HL-60/S4 treated with retinoic acid at 250 ng/mL for 4 days and 3 days (cell line): ENCODE results near the gene FAM72D.
"Not testable (repeated sequence)": the region's sequence is repeated elsewhere in the genome, so short reads cannot be mapped to it uniquely, and the experiment has no call there.

Experiments
- in situ Hi-C: fragments of 300-500 bp; cut with MboI; formaldehyde crosslinking; loops from 2 replicates; pipeline ENCODE4 v1.7.0; 2022; ENCODE audit warnings: low sequenced_read_pairs

Gene FAM72D

DNA sequence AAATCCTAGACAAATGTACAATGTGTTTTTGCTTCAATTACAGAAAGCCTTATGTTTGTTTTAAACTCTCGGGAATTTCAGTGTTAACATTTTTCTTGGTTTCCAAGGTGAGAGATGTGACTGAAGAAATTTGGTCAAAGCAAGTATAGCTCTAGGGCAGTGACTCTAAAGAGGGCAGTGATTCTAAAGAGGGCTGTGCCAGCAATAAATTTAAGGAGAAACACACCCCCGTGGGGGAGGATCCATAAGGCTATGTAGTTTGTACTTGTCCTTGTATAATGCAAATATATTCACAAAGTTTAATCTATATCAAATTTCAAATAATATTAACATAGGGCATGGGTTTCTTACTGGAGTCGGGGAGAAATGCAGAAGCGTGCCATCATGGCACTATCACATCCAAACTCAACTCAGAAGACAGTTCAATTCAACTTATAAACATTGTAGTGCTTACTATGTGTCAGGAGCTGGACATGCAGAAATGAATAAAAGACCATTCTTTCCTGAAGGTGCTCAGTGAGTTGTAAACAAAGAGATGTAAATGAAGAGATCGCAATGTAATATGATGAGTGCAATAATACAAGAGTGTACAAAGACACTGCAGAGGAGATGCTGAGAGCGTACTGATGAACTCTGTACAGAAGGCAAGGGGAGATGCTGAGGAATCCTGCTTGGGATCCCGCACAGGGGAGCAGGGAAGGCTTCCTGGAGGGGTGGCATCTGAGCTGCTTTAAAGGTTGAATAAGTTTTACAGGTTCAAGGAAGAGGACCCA, 13.1 kb upstream of the FAM72D start:
- in situ Hi-C loops: not testable (repeated sequence)

DNA sequence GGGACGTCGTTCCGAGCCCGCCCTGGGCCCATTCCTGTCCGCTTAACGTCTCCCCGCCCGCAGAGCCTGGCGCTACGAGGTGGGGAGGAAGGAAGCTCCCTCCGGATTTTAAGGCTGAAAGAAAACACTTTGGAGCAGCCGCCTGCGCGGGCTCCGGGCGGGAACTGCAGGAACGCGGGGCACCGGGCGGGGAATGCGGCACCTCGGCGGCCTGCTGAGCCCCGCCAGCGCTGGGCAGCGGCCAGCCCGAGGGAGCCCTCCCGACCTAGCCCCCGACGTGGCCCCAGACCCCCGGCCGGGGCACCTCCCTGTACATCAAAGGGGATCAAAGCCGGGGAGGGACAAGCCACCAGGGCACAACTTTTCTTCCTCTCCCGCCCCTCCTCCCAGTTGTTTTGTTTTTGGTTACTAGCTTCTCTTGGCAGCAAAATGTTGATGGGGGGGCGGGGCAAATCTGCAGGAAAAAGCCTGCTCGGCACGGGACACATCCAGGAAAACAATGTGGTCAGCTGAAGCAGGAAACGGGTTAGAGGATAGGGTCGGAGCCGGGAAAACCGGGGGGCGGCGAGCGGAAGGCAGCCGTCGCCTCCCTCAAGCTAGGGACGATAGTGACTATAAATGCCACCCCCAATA, 2.1 kb upstream of the FAM72D start:
- in situ Hi-C loops: not testable (repeated sequence)

DNA sequence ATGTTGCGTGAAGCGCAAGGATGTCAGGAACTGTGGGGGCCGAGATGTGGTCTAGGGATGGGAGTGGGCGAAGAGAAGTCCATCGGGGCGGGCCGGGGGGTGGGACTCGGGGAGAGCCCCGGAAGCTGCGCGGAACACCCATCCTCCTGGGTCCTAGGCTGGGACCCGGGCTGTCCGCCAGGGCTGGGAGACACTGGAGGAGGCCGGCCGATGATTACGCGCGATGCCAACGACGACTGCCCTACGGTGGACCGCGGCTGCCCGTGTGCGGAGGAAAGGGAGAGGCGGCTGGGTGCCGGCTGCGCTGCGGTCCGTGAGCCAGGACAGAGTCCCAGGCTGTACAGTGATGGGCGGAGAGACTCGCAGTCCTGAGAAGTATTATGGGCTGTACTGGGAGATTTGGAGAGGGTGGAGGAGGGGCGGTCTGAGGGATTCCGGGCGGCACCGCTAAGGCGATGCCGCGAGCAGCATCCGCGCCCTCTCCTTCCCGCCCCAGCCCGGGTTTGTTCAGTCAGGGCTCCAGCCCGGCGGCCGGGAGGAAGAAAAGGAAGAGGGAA, 1.0 kb upstream of the FAM72D start:
- in situ Hi-C loops: not testable (repeated sequence)

DNA sequence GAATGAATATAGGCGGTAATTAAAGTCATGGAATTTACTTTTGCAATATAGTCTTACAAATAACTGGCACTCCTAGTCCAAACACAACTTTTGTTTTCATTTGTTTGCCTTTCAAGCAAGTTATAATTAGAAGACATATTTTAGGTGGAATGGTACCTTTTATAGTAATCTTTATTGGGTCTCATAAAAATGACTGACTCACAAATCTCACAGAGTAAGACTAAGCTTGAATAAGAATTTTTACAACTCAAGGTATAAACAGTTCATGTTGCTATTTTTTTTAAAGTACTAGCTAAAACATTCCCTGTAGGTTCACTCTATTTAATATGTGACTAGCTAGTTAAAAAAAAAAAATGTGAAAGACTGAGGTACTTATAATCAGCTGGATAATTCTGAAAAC, 6.0 kb downstream of the FAM72D start:
- in situ Hi-C loops: not testable (repeated sequence)

DNA sequence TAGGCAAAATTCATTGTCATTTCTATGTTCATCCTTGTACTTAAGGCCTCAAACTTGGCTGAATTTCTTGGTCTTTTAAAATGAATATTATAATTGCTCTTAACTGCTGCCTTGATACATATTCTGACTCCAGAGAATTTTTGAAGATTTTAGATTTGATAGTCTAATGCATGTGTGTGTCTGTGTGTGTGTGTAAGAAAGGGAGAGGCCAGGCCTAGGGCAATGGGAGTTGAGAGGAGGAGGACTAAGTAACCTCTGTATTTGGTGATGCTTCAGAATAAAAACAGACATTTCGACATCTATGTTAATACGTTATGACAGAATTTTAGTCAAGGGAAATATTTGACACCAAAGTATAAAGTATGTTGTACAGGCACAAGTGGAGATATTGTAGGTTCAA, 7.5 kb downstream of the FAM72D start:
- in situ Hi-C loops: not testable (repeated sequence)

DNA sequence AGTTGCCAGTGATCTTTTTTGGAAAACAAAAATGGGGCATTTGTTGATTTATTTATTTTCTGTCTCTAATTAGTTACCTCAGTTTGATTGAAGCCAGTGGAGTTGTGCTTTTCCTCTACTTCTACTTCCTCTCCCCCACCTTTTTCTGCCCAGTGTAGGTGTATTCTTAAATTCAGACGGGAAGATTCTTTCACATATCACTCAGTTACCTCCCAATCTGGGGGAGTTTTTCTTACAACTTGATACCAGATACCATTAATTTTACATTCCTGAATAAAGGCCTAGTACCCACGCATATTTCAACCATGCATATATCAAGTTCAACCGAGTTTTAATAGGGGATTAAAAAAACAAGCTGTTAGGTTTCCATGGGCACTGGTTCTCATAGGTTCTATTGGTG, 15.9 kb downstream of the FAM72D start:
- in situ Hi-C loops: not testable (repeated sequence)

DNA sequence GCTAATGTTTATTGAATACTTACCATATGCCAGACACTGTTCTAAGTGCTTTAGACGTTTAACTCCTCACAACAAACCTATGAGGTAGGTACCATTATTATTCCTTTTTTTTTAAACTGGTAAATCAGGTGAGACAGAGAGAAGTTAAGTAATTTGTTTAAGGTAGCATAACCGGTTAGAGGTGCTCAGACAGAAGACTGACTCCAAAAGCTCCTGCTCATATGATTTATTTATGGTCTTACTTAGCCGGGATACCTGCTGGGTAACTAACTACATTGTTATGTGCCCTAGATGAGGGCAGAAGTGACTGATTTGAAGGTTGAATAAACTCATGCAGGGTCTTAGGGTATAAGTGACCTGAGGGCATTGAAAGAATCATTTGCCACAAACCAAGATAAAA, 16.9 kb downstream of the FAM72D start:
- in situ Hi-C loops: not testable (repeated sequence)

DNA sequence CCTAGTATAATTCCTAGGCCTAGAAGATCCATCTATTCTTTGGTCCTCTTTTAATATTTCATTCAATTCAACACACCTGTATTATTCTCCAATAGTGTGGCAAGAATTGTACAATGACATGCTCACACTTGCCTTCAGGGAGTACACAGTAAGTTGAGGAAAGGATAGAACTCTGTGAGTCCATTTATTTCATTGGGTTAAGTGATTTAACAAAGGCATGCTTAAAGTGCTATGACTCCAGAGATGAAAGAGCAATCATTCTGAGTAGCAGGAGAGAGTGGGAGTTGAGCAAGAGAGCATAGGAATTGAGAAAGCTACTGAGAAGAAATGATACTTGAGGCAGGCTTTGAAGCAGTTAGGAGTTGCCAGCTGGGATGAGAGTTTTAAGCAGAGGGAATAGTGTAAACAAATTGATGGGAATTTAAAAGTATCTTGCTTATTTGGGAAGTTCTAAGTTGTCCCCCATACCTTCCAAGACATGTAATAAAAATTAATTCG, 18.8 kb downstream of the FAM72D start:
- in situ Hi-C loops: not testable (repeated sequence)

DNA sequence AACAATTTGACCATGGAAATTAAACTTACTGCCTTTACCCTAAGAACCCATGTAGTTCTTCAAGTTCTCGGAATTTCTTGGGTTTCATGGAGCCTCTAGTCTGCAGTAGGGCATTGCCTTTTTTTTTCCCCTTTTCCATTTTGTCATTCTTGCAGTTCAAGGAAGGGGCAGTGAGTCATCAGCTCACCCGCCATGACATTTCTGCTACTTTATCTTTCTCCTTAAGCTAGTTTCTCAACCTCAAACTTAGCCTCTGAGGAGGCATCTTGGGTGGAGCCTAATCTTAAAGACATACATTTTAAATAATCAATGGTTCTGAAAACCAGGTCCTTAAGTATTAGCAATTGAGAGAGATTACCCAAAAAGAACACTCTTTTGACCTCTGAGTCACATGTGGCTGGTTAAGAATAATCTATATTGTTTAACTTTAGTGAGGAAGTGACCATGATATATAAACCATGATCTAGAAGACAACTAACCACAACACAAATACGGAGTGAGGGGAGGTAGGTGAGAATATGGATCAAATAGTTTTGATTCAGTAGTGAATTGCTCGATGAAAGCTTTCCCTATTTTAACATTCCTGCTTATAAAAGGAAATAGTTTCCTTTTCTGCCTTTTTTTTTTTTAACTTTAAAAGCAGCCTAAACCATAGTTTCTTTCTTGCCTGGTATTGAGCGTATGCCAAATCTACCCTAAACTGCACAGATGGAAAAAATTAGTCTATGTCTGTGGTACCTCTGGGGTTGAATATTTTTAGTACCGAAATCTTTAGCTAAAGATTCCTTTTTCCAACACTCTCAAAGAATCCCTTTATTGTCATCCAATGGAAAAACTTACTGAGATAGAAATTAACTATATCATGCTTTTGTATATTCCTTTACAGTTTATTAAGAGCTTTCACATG, 20.1 kb downstream of the FAM72D start:
- in situ Hi-C loops: not testable (repeated sequence)

DNA sequence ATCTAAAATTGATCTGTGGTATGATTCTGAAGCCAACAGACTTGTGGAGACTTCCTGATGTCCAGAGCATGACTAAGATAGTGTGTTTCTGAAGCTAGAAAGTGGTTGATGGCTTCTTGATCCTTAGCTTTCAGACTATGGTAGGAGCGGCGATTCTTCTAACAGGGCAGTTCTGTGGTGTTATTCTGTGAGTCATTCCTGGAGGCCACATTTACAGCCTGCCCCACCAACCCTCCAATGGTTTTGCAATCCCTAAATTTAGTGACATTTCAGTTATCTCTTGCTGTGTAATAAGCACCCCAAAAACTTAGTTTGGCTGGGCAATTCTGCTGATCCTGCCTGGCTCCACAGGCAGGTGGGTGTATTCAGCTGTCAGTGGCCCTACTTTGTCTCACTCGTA, 24.1 kb downstream of the FAM72D start:
- in situ Hi-C loops: not testable (repeated sequence)

DNA sequence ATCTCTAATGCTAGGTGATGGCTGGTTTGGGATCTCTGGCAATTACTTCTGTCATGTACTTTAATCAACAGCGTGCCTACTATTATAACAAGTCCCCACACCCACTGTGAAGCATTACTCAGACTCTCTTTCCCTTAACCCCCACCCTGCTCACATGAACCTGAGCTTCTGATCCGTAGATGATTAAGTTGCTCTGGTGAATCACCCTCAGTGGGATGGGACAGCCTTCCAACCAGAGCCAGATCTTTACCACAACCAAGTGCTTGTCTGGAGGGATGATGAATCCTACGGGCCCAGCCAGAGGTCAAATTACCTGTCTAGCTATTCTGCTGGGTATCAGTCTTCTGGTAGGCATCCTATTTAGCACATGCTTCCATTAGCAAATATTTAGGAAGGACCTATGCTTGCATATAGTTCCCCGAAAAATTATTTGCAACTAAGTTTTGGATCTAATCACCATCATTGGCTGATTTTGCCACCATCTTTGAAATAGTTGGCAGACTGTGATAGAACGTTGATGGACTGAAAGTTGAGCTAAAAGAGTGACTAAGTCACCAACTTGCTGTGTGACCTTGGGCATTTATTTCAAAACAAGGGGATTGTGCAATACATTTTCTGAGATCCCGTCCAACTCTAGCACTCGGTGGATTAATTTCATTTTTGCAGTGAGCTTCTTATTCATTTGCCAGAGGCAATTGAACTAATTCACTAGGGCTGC, 26.7 kb downstream of the FAM72D start:
- in situ Hi-C loops: not testable (repeated sequence)

DNA sequence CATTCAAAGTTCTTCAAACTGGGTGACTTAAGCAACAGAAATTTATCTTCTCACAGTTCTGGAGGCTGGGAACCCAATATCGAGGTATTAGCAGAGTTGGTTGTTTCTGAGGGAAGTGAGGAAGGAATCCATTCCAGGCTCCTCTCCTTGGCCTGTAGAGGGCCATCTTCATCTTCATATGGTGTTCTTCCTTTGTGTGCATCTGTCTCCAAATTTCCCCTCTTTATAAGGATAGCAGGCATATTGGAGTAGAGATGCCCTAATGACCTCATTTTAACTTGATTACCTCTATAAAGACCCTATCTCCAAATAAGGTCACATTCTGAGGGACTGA, 27.3 kb downstream of the FAM72D start:
- in situ Hi-C loops: not testable (repeated sequence)

DNA sequence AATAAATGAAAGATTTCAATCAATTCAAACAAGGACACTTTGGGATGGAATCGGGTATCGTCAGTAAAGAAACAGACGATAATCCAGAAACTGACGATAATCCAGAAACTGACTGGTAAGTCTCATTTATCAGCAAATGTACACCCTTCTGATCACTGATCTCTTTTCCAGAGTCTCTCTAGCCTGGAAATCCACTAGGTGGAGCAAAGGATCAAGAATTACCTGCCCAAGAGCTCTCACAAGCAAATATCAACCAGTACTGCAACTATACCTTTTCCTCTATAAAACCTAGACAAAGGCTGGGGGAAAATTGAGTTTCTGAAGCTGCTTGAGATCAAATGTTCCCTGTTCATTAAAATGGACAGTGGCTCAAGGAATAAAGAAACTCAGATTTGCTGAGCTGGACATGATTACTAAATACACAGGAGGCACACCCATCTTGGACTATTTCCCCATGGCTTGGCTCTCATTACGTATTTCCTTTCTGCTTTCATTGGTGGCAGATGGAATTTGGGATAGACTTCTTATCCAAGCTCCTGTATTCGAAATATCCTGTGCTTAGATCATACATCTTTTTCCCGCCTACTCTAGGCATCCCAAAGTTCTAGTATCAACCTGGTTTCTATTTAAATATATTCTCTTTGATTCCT, 28.3 kb downstream of the FAM72D start:
- in situ Hi-C loops: not testable (repeated sequence)

DNA sequence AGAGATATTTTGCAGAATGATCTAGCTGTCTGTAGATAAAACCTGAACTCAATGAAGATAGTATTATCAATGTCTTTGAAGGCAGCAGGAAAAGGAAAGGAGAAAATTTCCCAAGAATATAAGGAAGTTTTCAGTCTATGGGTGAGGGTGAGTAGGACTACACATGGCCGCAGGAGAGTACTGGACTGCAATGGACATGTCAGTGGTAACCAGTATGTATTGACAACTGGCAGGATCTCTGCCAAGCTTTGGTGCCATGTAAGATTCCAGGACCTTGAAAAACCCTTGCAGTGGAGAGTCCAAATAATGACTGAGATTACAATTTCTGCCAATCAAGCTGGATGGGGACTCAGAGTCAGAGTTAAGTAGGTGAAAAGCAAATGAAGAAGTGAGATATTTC, 29.3 kb downstream of the FAM72D start:
- in situ Hi-C loops: not testable (repeated sequence)

DNA sequence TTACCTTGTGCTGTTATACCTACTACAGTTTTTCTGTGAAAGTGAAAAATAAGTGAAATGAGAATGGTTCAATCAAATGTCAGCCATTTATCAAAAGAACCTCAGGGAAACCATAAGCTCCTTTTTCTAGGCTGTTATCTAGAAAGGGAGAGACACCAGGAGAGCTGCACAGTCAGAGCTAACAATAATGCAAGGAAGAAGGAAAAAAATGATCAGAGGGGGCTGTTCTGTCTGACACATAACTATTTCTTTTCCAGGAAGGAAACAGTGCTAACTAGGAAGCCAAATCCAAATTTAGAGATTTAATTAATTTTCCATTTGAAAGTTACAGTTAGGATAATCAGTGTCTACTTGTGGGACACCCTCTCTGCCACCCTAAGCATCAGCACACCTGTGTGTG, 31.4 kb downstream of the FAM72D start:
- in situ Hi-C loops: not testable (repeated sequence)

DNA sequence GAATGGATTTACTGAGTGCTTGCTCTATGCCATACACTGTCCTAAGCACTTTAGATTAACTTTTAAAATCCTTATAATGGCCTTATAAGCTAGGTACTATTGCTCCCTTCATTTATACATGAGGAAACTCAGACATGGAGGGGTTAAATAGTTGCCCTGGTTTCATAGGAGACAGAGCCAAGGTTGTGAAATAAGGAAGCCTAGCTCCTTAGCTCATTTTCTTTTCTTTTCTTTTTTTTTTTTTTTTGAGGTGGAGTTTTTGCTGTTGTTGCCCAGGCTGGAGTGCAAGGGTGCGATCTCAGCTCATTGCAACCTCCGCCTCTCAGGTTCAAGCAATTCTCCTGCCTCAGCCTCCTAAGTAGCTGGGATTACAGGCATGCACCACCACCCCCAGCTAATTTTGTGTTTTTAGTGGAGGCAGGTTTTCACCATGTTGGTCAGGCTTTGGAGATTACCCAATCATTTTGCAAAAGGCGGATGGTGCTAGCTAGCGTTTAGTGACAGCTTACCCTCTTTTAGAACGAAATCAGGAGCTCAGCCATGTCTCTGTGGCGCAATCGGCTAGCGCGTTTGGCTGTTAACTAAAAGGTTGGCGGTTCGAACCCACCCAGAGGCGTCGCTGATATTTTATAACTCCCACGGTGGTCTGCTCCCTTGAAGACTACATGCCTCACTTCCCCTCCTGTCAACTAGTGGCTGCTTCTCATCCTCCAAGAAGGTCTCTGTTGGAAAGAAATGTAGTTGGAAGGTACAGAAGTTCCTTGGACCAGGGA, 33.1 kb downstream of the FAM72D start:
- in situ Hi-C loops: not testable (repeated sequence)

DNA sequence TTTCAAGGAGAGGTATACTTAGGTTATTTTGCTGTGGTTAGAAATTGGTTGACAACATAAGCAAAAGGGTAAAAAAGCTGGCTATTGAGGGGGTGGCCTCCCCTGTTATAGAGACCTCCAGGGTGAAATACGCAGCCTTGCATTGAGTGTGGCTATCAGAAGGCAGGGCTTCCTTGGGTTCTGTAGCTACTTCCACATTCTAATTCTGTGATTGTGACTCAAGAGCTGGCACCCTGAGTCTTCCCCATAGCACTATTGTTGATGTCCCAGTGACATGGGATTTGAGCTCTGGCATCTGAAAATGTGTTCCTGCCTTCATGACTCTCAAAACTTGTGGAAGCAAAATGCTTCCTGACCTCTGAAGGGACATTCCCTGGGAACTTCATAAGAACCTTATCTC, 38.7 kb downstream of the FAM72D start:
- in situ Hi-C loops: not testable (repeated sequence)

DNA sequence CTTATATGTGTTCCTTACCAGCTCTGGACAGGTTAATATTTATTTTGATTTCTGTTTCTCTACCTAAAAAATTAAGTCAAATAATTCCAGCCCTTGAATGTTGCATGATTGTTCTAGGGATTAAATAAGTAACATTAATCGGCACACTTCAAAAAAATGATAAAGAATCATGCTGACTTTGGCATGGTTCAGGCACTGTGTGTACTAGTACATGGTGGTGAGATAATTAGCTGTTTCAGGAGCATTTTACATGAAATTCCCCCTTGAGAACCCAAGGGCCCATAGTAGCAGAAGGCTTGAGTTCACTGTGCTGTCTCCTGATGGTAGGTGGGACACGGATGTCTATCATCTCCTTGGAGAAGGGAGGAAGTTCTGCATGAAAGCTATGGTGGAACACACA, 44.8 kb downstream of the FAM72D start:
- in situ Hi-C loops: not testable (repeated sequence)

DNA sequence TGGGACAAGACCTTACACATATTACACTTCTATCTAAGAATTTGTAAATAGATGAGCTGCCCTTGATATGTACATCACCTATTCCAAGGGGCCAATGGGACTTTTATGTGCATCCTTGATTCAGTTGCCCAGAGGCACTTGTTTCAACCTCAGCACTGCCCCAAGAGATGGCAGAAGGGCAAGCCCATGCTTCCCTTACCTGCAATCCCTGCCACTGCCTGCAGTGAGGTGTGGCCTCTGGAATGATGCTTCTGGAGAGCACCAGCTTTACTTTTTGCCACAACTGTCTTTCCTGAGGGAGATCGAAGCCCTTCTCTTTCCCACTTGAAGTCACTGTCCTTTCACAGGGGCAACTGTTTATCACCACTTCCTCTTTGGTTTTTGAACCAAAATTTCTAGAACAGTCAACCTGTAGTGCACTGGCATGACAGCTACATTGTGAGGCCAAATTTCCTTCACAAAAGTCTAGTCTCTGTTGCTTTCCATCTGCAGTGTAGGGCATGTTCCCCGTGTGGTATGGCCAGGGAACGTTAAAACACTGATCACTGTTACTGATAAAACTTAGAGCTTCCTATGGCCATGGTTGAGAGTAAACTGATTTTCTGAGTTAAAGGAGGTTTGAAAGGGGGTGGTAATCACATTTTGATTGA, 48.6 kb downstream of the FAM72D start:
- in situ Hi-C loops: not testable (repeated sequence)
